Measurements from ENCODE around the gene MRPL50.
"Not testable (repeated sequence)": the region's sequence is repeated elsewhere in the genome, so short reads cannot be mapped to it uniquely, and the experiment has no call there.

MRPL50 gene

GRCh38 chr9:101417389-101417788 lies 19.0 kb upstream of the MRPL50 start:
- no peak for DNase-seq

- no peak for DNase-seq
Observed at GRCh38 chr9:101415578-101415977, 17.2 kb upstream of the MRPL50 start.

GRCh38 chr9:101414839-101415238 lies 16.4 kb upstream of the MRPL50 start:
- no peak for DNase-seq

GRCh38 chr9:101409079-101409477 lies 10.7 kb upstream of the MRPL50 start:
- no peak for DNase-seq

- no peak for DNase-seq
Observed at GRCh38 chr9:101408374-101409078, 10.1 kb upstream of the MRPL50 start.

- DNase-seq: no peak
Observed at GRCh38 chr9:101403516-101404285, 5.3 kb upstream of the MRPL50 start.

GRCh38 chr9:101400120-101400519 lies 1.7 kb upstream of the MRPL50 start:
- no peak for DNase-seq

- no peak for DNase-seq
Observed at GRCh38 chr9:101399643-101399970, 1.2 kb upstream of the MRPL50 start.

- no peak for DNase-seq
Observed at GRCh38 chr9:101398930-101399642, 668 bp upstream of the MRPL50 start.

GRCh38 chr9:101397746-101398067 lies 711 bp downstream of the MRPL50 start:
- no peak for DNase-seq

- DNase-seq: no peak
Observed at GRCh38 chr9:101394687-101395086, 3.7 kb downstream of the MRPL50 start.

- DNase-seq: no peak
Observed at GRCh38 chr9:101393135-101393534, 5.3 kb downstream of the MRPL50 start.

GRCh38 chr9:101388507-101388993 lies 9.9 kb downstream of the MRPL50 start:
- no peak for DNase-seq

- DNase-seq: no peak
Observed at GRCh38 chr9:101387871-101388506, 10.4 kb downstream of the MRPL50 start.

- not testable (repeated sequence) for DNase-seq
Observed at GRCh38 chr9:101384873-101385536, 13.4 kb downstream of the MRPL50 start, which contains the start of gene BAAT. TSS of gene BAAT (minus strand) at chr9:101385006. CDS start at chr9:101371404, 13,602 bp downstream.

- DNase-seq: no peak
Observed at GRCh38 chr9:101383361-101383760, 15.1 kb downstream of the MRPL50 start.

GRCh38 chr9:101381833-101382342 lies 16.5 kb downstream of the MRPL50 start:
- no peak for DNase-seq

- no peak for DNase-seq
Observed at GRCh38 chr9:101381118-101381517, 17.3 kb downstream of the MRPL50 start.

GRCh38 chr9:101380295-101380694 lies 18.1 kb downstream of the MRPL50 start:
- DNase-seq: no peak

GRCh38 chr9:101376111-101376848 lies 22.1 kb downstream of the MRPL50 start:
- no peak for DNase-seq

GRCh38 chr9:101375546-101375945 lies 22.9 kb downstream of the MRPL50 start:
- no peak for DNase-seq

Measured in SIG-M5 (cell line).